Subcutaneous abdominal adipose tissue (tissue), 5 donors: Measurements from ENCODE around the gene B3GAT3.
"Not testable (repeated sequence)": the region's sequence is repeated elsewhere in the genome, so short reads cannot be mapped to it uniquely, and the experiment has no call there.

Source experiments
- H3K27ac ChIP-seq: one replicate; pipeline ENCODE4 v1.7.0; 2013; ENCODE audit warnings: low read depth, mild to moderate bottlenecking, inconsistent platforms, low read length, moderate library complexity
- H3K27me3 ChIP-seq, 5 donors: one replicate each; pipeline ENCODE4 v1.7.0; 2013; ENCODE audit warnings: low read length in 5 of 5, inconsistent platforms in 1 of 5; ENCODE audit not compliant: control insufficient read depth in 5 of 5, insufficient read depth in 4 of 5
- H3K36me3 ChIP-seq, 5 donors: one replicate each; pipeline ENCODE4 v1.7.0; 2013; ENCODE audit warnings: low read length in 5 of 5; ENCODE audit not compliant: control insufficient read depth in 5 of 5, insufficient read depth in 5 of 5
- H3K4me1 ChIP-seq, 5 donors: one replicate each; pipeline ENCODE4 v1.7.0; 2013; ENCODE audit warnings: low read length in 5 of 5, mild to moderate bottlenecking in 3 of 5, moderate library complexity in 1 of 5; ENCODE audit not compliant: control insufficient read depth in 5 of 5, insufficient read depth in 5 of 5
- H3K4me3 ChIP-seq, 5 donors: one replicate each; pipeline ENCODE4 v1.7.0; 2013; ENCODE audit warnings: low read length in 5 of 5, low read depth in 1 of 5
- H3K9ac ChIP-seq, 5 donors: one replicate each; pipeline ENCODE4 v1.7.0; 2013; ENCODE audit warnings: low read length in 5 of 5, mild to moderate bottlenecking in 4 of 5, moderate library complexity in 3 of 5
- H3K9me3 ChIP-seq, 5 donors: one replicate each; pipeline ENCODE4 v1.7.0; 2013; ENCODE audit warnings: low read length in 5 of 5; ENCODE audit not compliant: control insufficient read depth in 5 of 5
- donor health status: healthy.
- donor health status: healthy.
- donor health status: healthy.
- donor health status: healthy.
- donor health status: healthy.

The B3GAT3 gene

GRCh38 chr11:62645946-62646824 is 24.4 kb upstream of the B3GAT3 start, which contains the start of gene GANAB:
Gene GANAB, minus strand, starts transcription at chr11:62646613. Its CDS starts 14 bp downstream, at chr11:62646599.
- H3K9me3 ChIP-seq, result no peaks in the 10 kb centered on the region
- H3K4me3 ChIP-seq, result peak within 1 kb of the TSS; percentile 87 to 95 (median 90)
- peaks cover 0 to 43% (median 34%) of the 10 kb centered on the region in 5 donors for H3K36me3 ChIP-seq
- H3K27ac ChIP-seq, result peak within 1 kb of the TSS; percentile 96
- H3K27me3 ChIP-seq, result no peaks in the 10 kb centered on the region
- peaks cover 4 to 31% (median 23%) of the 10 kb centered on the region in 5 donors for H3K4me1 ChIP-seq
- peak within 1 kb of the TSS; percentile 94 to 99 (median 98) for H3K9ac ChIP-seq

GRCh38 chr11:62645671-62645945 is 23.8 kb upstream of the B3GAT3 start:
- peak overlapping the region; percentile 96 for H3K27ac ChIP-seq

GRCh38 chr11:62644220-62644619 is 22.4 kb upstream of the B3GAT3 start:
- H3K4me1 ChIP-seq, result peaks cover 4 to 32% (median 26%) of the 10 kb centered on the region in 5 donors
- peak overlapping the region; percentile 16 for H3K27ac ChIP-seq
- no peaks in the 10 kb centered on the region for H3K27me3 ChIP-seq
- H3K9me3 ChIP-seq, result no peaks in the 10 kb centered on the region
- peaks cover 0 to 41% (median 30%) of the 10 kb centered on the region in 5 donors for H3K36me3 ChIP-seq
- no peak overlapping the region for H3K4me3 ChIP-seq
- peak overlapping the region in 2 of 5 donors; percentile 21 to 25 for H3K9ac ChIP-seq

More at GRCh38 chr11:62645671-62645945, 23.8 kb upstream of the B3GAT3 start:
- no peaks in the 10 kb centered on the region for H3K9me3 ChIP-seq
- H3K27me3 ChIP-seq, result no peaks in the 10 kb centered on the region
- peaks cover 0 to 43% (median 34%) of the 10 kb centered on the region in 5 donors for H3K36me3 ChIP-seq
- H3K4me1 ChIP-seq, result peaks cover 4 to 32% (median 26%) of the 10 kb centered on the region in 5 donors
- H3K9ac ChIP-seq, result peak overlapping the region; percentile 94 to 99 (median 98)
- peak overlapping the region; percentile 87 to 95 (median 90) for H3K4me3 ChIP-seq

- Histone ChIP-seq H3K4me3 (no peak overlapping the region), H3K4me1 (no peaks in the 10 kb centered on the region), H3K36me3 (peaks cover 2 to 84% (median 80%) of the 10 kb centered on the region in 5 donors), H3K27ac (no peak overlapping the region), H3K27me3 (no peaks in the 10 kb centered on the region), H3K9me3 (no peaks in the 10 kb centered on the region), H3K9ac (no peak overlapping the region)
These were observed 10.7 kb upstream of the B3GAT3 start for GRCh38 chr11:62632492-62632891.

- H3K9me3 ChIP-seq, result no peaks in the 10 kb centered on the region
- H3K4me1 ChIP-seq, result peaks cover 0 to 6% (median 2%) of the 10 kb centered on the region in 5 donors
- peaks cover 0 to 81% (median 73%) of the 10 kb centered on the region in 5 donors for H3K36me3 ChIP-seq
- H3K4me3 ChIP-seq, result no peak overlapping the region
- no peak overlapping the region for H3K27ac ChIP-seq
- no peak overlapping the region for H3K9ac ChIP-seq
- no peaks in the 10 kb centered on the region for H3K27me3 ChIP-seq
These were observed 5.9 kb upstream of the B3GAT3 start for GRCh38 chr11:62627713-62628112.

GRCh38 chr11:62622476-62623089 is 797 bp upstream of the B3GAT3 start:
- Histone ChIP-seq H3K27ac (peak overlapping the region; percentile 95), H3K4me3 (peak overlapping the region; percentile 64 to 92 (median 86)), H3K9me3 (no peaks in the 10 kb centered on the region), H3K9ac (peak overlapping the region; percentile 35 to 84 (median 71)), H3K27me3 (no peaks in the 10 kb centered on the region), H3K36me3 (peaks cover 0 to 31% (median 27%) of the 10 kb centered on the region in 5 donors), H3K4me1 (peaks cover 8 to 26% (median 23%) of the 10 kb centered on the region in 5 donors)

GRCh38 chr11:62621027-62621566 is 689 bp downstream of the B3GAT3 start:
- Histone ChIP-seq H3K4me3 (peak overlapping the region; percentile 67 to 92 (median 90)), H3K9ac (peak overlapping the region; percentile 83 to 97 (median 87)), H3K4me1 (peaks cover 8 to 26% (median 23%) of the 10 kb centered on the region in 5 donors), H3K27ac (peak overlapping the region; percentile 95), H3K36me3 (peaks cover 0 to 30% (median 25%) of the 10 kb centered on the region in 5 donors), H3K27me3 (no peaks in the 10 kb centered on the region), H3K9me3 (no peaks in the 10 kb centered on the region)

- H3K36me3 ChIP-seq, result peaks cover 0 to 29% (median 21%) of the 10 kb centered on the region in 5 donors
- not testable (repeated sequence) for H3K9me3 ChIP-seq, H3K27me3 ChIP-seq, H3K9ac ChIP-seq, H3K27ac ChIP-seq, H3K4me3 ChIP-seq
- peaks cover 5 to 30% (median 23%) of the 10 kb centered on the region in 5 donors for H3K4me1 ChIP-seq
These were observed 4.8 kb downstream of the B3GAT3 start for GRCh38 chr11:62616957-62617356.

- peaks cover 5 to 35% (median 27%) of the 10 kb centered on the region in 5 donors for H3K4me1 ChIP-seq
- no peak overlapping the region for H3K9ac ChIP-seq
- H3K9me3 ChIP-seq, result no peaks in the 10 kb centered on the region
- no peaks in the 10 kb centered on the region for H3K27me3 ChIP-seq
- H3K27ac ChIP-seq, result no peak overlapping the region
- H3K4me3 ChIP-seq, result no peak overlapping the region
- peaks cover 0 to 32% (median 21%) of the 10 kb centered on the region in 5 donors for H3K36me3 ChIP-seq
These were observed 6.3 kb downstream of the B3GAT3 start for GRCh38 chr11:62615521-62615920.
